Activated T-cell treated with anti-CD3 and anti-CD28 coated beads, Interleukin-2, amount 50 U/mL, for 72 hours (primary cell): ENCODE measurements around the gene STMN3. TPM values are rescaled to one million over a fixed set of nuclear protein-coding genes. Genes with fewer than 3 reads are reported as not detected.
A peak's percentile ranks its signal among the peaks of the same experiment; 100 is the strongest.

Experiments
- ATAC-seq, 2 donors: fragments of 150-1000 bp; cut with Tn5 transposase; replicated peaks in 1 of 2; 2 replicates each; pipeline ENCODE4 v1.10.0; 2021; ENCODE audit warnings: moderate library complexity in 2 of 2, mild to moderate bottlenecking in 1 of 2
- DNase-seq, 2 donors: peaks; one replicate each; pipeline ENCODE4 v3.0.0; 2021 to 2022; ENCODE audit warnings: mixed read lengths in 1 of 2
- H3K27ac Mint-ChIP-seq: one replicate; pipeline ENCODE4 v1.8.0; 2022; ENCODE audit warnings: mild to moderate bottlenecking, moderate library complexity, mixed read lengths
- H3K27me3 Mint-ChIP-seq: one replicate; pipeline ENCODE4 v1.8.0; 2022; ENCODE audit warnings: low read depth, mixed read lengths
- H3K36me3 Mint-ChIP-seq, 2 donors: one replicate each; pipeline ENCODE4 v1.8.0; 2022; ENCODE audit warnings: mixed read lengths in 2 of 2, mild to moderate bottlenecking in 1 of 2; ENCODE audit not compliant: insufficient read depth in 2 of 2
- H3K4me1 Mint-ChIP-seq: one replicate; pipeline ENCODE4 v1.8.0; 2022; ENCODE audit warnings: low read depth, mixed read lengths
- H3K4me3 Mint-ChIP-seq, 2 donors: one replicate each; pipeline ENCODE4 v1.8.0; 2022; ENCODE audit warnings: mild to moderate bottlenecking in 2 of 2, mixed read lengths in 2 of 2, moderate library complexity in 2 of 2
- H3K9me3 Mint-ChIP-seq, 2 donors: one replicate each; pipeline ENCODE4 v1.8.0; 2022; ENCODE audit warnings: mixed read lengths in 2 of 2
- total RNA-seq, 2 donors: library from RNA; stranded (reverse); gene quantifications; one replicate each; pipeline ENCODE4 v1.2.3, GENCODE V29; 2022

Gene STMN3
- total RNA-seq, 2 donors from 2014 or later, result 14.4 to 21.8 TPM

GRCh38 chr20:63696306-63696627 is 43.0 kb upstream of the STMN3 start:
- DNase-seq (no peak), ATAC-seq (peak; percentile 32 to 38)
- peaks cover 2 to 6% of the 10 kb centered on the region in 2 donors for H3K36me3 Mint-ChIP-seq
- H3K4me3 Mint-ChIP-seq, result peak overlapping the region in 1 of 2 donors; percentile 31
- no peaks in the 10 kb centered on the region for H3K27me3 Mint-ChIP-seq
- H3K4me1 Mint-ChIP-seq, result peaks cover 12% of the 10 kb centered on the region
- no peaks in the 10 kb centered on the region for H3K9me3 Mint-ChIP-seq
- no peak overlapping the region for H3K27ac Mint-ChIP-seq

- Mint-ChIP-seq H3K4me3 (peak overlapping the region in 1 of 2 donors; percentile 27), H3K9me3 (no peaks in the 10 kb centered on the region), H3K27ac (no peak overlapping the region), H3K36me3 (peaks cover 2 to 6% of the 10 kb centered on the region in 2 donors), H3K4me1 (peaks cover 12% of the 10 kb centered on the region), H3K27me3 (no peaks in the 10 kb centered on the region)
- DNase-seq (no peak), ATAC-seq (no peak)
Measured at GRCh38 chr20:63695424-63696305, 42.4 kb upstream of the STMN3 start.

GRCh38 chr20:63694584-63695423 is 41.6 kb upstream of the STMN3 start:
- Mint-ChIP-seq H3K27me3 (no peaks in the 10 kb centered on the region), H3K4me3 (no peak overlapping the region), H3K27ac (no peak overlapping the region), H3K9me3 (no peaks in the 10 kb centered on the region), H3K4me1 (peaks cover 12% of the 10 kb centered on the region), H3K36me3 (peaks cover 2 to 6% of the 10 kb centered on the region in 2 donors)
- no peak for ATAC-seq
- no peak for DNase-seq

- no peak for DNase-seq
- no peak for ATAC-seq
- Mint-ChIP-seq H3K27ac (peak overlapping the region; percentile 94), H3K4me1 (peaks cover 6% of the 10 kb centered on the region), H3K9me3 (no peaks in the 10 kb centered on the region), H3K36me3 (peaks cover 2 to 6% of the 10 kb centered on the region in 2 donors), H3K4me3 (no peak overlapping the region), H3K27me3 (no peaks in the 10 kb centered on the region)
Measured at GRCh38 chr20:63693733-63694583, 40.7 kb upstream of the STMN3 start.

GRCh38 chr20:63693083-63693732 is 40.0 kb upstream of the STMN3 start:
- Mint-ChIP-seq H3K27me3 (no peaks in the 10 kb centered on the region), H3K9me3 (no peaks in the 10 kb centered on the region), H3K36me3 (peaks cover 2 to 6% of the 10 kb centered on the region in 2 donors), H3K4me3 (no peak overlapping the region), H3K27ac (no peak overlapping the region), H3K4me1 (peaks cover 6% of the 10 kb centered on the region)
- DNase-seq (no peak), ATAC-seq (no peak)

GRCh38 chr20:63692436-63693082 is 39.3 kb upstream of the STMN3 start:
- no peaks in the 10 kb centered on the region for H3K9me3 Mint-ChIP-seq
- H3K27me3 Mint-ChIP-seq, result no peaks in the 10 kb centered on the region
- DNase-seq, result no peak
- ATAC-seq, result no peak
- peaks cover 2 to 6% of the 10 kb centered on the region in 2 donors for H3K36me3 Mint-ChIP-seq
- no peak overlapping the region for H3K4me3 Mint-ChIP-seq
- H3K4me1 Mint-ChIP-seq, result peaks cover 6% of the 10 kb centered on the region
- peak overlapping the region; percentile 44 for H3K27ac Mint-ChIP-seq

GRCh38 chr20:63691711-63692435 is 38.6 kb upstream of the STMN3 start:
- no peak overlapping the region for H3K4me3 Mint-ChIP-seq
- no peak for DNase-seq
- no peak for ATAC-seq
- no peaks in the 10 kb centered on the region for H3K27me3 Mint-ChIP-seq
- peaks cover 6% of the 10 kb centered on the region for H3K4me1 Mint-ChIP-seq
- peaks cover 2 to 6% of the 10 kb centered on the region in 2 donors for H3K36me3 Mint-ChIP-seq
- no peak overlapping the region for H3K27ac Mint-ChIP-seq
- H3K9me3 Mint-ChIP-seq, result no peaks in the 10 kb centered on the region

GRCh38 chr20:63690898-63691710 is 37.9 kb upstream of the STMN3 start:
- ATAC-seq (no peak), DNase-seq (no peak)
- H3K4me1 Mint-ChIP-seq, result peaks cover 2% of the 10 kb centered on the region
- peaks cover 2 to 6% of the 10 kb centered on the region in 2 donors for H3K36me3 Mint-ChIP-seq
- H3K27ac Mint-ChIP-seq, result no peak overlapping the region
- no peaks in the 10 kb centered on the region for H3K9me3 Mint-ChIP-seq
- H3K27me3 Mint-ChIP-seq, result no peaks in the 10 kb centered on the region
- H3K4me3 Mint-ChIP-seq, result no peak overlapping the region

- Mint-ChIP-seq H3K27me3 (no peaks in the 10 kb centered on the region), H3K9me3 (no peaks in the 10 kb centered on the region), H3K36me3 (peaks cover 2 to 6% of the 10 kb centered on the region in 2 donors), H3K4me1 (peaks cover under 1% of the 10 kb centered on the region), H3K27ac (no peak overlapping the region), H3K4me3 (no peak overlapping the region)
- DNase-seq (no peak), ATAC-seq (no peak)
Measured at GRCh38 chr20:63690003-63690897, 37.0 kb upstream of the STMN3 start.
